ENCODE results near the gene SEMA3A.
"Not testable (repeated sequence)": the region's sequence is repeated elsewhere in the genome, so short reads cannot be mapped to it uniquely, and the experiment has no call there.

Gene SEMA3A

DNA sequence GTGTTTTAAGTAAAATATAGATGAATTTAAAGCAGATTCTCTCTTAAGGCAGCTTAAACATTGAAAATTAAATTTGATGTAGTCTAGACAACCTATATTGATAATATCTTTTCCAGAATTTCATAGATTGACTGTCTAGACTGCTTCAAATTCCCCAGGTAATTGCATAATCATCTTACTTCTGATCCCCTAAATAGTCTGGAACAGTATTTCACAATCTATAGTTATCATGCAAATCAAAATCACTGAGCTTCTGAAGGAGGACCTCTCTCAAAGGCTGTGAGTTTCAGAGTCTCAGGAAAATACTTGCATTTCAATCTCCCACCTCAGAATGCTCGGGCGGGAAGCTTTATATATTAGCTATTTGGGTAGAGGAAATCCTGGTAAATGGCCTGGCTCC lies 87.3 kb downstream of the SEMA3A start:
- no peak for FAIRE-seq

- no peak for FAIRE-seq
These were observed 88.3 kb downstream of the SEMA3A start for GRCh38 chr7:84106291-84106690.

DNA sequence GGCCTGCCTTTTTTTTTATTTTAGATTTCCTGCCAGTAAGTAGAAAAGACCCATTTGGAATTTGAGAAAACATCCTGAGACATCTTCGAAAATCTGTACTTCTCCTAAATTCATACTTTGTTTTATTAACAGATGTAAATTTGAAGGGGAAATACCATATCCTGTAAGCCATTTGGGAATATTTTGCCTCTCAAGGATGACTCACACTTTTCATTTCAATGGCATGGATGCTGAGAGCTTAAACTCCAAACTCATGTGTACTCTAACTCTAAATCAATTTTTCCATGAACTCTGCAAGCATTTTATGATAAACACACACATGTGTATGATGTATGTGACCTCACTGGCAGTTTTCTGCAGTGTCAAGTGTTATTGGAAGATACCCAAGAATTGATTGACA lies 89.0 kb downstream of the SEMA3A start:
- FAIRE-seq, result no peak

DNA sequence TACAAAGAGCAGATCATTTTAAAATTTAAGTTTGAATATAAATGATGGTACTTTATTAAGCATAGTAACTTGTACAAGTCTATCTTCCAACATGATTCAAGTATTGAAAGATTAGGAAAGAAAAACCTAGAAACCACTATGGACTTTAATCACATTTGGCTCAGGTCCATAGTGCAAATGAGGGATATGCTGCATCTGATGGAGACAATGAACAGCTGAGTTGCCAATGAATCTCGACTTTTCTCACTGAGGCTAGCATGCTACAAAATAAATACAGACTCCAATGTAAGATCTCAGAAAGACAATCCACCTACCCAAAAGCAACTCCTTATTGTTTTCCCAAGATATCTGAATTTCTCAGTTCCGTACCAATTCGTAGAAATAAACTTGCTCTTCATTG lies 89.8 kb downstream of the SEMA3A start:
- FAIRE-seq, result no peak

DNA sequence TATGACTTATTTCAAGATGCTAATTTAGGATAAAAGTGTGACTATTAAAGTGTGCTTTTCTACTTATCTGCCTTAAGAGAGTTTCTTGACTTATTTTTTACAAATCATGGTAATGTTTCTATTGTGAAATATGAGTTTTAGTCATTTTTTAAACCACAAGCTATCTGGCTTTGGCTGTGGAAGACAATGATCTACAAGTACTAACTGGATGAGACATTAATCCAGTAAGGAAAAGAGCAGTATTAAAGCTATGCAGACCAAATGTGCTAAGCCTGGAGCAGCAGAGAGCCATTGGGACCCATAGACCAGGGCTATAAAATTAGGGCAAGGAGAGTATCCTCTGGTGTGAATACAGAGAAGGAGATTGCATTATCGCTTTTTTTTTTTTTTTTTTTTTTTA lies 92.4 kb downstream of the SEMA3A start:
- FAIRE-seq, result no peak

DNA sequence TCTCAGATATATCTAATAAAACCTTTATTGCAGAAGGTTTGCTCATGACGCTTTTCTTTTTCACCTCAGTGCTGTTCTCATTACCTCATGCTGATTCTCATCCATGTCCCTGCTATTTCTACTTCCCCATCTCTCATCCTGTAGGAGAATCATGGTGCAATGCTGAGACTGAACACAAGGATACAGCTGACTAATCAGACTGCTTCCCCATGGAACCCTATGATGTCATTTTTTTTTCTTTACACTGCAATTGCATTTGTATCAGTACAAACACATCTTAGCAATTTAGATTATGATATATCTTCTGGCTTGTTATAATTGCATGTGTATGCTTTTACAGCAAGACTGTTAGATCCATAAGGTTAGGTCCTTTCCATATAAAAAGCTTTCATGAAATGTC lies 93.7 kb downstream of the SEMA3A start:
- no peak for FAIRE-seq

- FAIRE-seq, result no peak
These were observed 98.6 kb downstream of the SEMA3A start for GRCh38 chr7:84095971-84096370.

DNA sequence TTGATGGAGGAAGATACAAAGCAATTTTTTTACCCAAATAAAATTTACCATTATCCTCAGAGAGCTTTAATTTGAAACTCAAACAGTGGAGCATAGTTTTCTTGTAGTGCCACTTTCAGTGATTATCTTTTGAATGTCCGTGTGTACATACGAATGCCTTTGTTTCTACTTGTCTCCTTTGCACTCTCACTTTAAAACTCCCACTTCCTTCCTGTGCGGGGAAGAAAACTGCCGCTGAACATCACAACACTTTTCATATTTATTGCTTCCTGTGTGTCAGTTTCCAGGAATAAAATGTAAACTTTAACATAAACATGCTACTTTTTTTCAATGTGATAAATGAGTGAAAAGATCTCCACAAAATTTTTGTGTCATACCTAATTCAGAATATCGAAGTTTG lies 102.4 kb downstream of the SEMA3A start:
- FAIRE-seq, result no peak

DNA sequence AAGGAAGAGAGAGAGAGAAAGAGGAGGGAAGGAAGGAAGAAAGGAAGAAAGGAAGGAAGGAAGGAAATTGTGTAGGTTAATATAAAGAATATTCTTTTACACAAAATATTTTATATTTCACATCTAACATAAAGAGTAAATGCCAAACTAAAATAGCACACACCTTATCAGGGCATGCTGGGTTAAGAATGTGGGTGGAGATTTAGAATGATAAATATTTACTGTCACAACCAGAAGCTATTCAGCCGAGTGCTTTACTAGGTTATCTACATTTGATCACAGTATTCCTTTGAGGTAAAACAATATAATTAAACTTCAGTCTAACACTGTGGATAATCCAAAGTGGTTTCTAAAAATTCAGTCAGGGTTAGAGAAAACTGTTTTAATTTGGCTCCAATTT lies 103.3 kb downstream of the SEMA3A start:
- FAIRE-seq, result no peak

DNA sequence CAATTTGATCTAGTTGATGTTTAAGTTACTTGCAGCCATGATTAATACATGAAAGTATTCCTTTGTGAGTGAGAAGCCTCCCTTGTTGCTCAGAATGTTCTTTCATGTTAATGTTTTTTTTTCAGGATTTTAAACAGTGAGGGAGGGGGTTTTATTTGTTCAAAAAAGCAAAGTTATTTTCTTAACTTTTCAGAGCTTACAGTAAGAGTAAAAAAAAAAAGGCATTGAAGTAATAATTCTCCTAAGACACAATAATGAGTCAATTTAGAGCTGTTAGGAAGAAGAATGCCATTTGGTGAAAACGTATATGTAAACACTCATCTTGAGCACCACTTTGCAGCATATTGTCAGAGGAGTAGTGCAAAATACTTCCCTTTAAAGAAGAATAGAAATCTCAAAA lies 105.8 kb downstream of the SEMA3A start:
- FAIRE-seq, result no peak

GRCh38 chr7:84085998-84086397 lies 108.6 kb downstream of the SEMA3A start:
- FAIRE-seq, result no peak

- no peak for FAIRE-seq
These were observed 109.4 kb downstream of the SEMA3A start for GRCh38 chr7:84085147-84085546.

GRCh38 chr7:84083846-84084245 lies 110.7 kb downstream of the SEMA3A start:
- no peak for FAIRE-seq

DNA sequence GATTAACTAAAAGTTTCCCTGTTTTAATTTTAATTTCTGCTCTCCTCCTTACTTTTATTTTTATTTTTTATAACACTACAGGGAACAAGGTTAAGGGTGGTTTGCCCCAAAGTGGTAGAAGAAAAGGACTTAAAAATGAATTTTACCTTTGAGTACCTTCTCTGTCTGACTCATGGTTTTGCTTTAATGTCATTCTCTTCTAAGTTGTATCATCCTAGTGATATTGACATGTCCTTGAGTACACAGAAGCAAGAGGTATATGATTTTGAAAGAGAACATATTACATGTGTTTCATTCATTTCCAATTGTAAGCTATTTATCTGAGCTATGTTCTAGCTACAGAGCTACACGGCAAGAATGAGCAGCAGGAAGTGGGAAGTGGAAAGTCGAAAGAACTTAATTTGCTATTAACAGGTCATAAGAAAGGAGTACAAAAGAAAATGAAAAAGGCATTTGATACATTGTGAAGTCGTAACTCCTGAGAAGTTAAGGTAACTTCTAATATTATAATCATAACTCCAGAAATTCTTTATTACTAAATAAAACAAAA lies 112.5 kb downstream of the SEMA3A start:
- no peak for FAIRE-seq

GRCh38 chr7:84077336-84077735 lies 117.3 kb downstream of the SEMA3A start:
- FAIRE-seq, result no peak

- FAIRE-seq, result no peak
These were observed 118.4 kb downstream of the SEMA3A start for GRCh38 chr7:84076219-84076618.

DNA sequence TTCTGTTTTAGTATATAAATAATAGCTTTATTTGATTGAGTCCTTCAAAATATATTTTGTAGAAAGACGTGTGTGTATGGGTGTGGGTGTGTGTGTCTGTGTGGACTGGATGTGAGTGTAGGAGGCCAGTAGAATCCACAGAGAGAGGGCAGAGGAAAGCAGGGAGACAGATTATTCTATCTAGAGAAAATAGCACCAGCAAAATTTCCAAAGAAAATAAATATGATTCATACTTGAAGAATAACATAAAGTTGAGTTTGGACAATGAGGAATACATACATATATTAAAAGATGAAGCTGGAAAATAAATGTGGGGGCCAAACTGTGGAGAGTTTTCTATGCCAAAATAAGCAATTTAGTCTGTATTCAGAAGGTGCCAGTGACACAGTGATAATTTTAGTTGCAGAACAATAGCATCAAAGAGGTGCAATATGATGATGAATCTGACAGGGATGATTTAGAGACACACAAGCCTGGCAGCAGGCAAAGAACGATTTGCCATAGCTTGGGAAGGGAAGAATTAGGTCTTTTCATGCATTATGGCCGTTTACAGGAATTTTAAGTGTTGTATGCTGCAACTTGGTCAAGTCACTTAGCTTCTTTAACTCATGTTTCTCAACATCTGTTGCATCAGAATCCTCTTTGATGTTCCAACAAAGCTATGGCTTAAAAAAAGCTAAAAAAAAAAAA lies 121.3 kb downstream of the SEMA3A start:
- FAIRE-seq, result no peak

DNA sequence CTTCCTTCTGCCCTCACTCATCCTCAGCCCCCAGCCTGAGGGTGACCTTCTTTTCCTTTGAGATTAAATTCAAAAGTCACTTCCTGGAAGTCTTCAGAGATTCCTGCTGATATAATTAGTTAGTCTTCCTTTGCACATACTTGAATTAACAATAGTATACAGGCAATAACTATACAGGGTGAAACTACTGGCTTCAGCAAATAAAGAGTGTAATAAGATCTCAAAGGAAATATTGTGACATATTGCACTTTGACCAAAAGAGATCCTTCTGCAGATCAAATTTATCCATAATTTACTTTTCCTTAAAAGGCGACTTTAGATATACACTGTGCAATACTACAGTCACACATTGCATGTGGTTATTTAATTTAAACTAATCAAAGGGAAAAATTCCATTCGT lies 123.8 kb downstream of the SEMA3A start:
- no peak for FAIRE-seq

DNA sequence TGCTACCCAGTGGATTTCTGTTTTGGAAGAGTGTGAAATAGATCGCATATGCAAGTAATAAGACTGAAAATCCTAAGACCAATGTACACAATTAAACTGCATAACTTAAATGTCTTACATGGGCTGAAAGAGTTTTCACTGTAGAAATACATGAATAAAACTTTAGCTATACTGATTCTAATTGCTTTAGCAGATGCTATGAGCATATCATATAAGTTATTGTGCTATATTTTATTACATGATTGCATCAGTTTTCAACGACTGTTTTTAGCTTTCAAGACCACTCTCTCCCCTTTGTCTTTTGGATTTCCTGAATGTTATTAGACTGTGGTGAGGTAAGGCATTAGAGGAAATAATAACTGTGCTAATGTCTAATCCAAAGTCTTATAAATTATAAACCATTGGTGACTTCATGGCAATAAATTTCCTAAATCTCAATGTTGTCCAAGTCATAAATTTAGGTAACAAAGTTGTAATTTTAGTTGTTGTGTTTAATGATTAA lies 124.5 kb downstream of the SEMA3A start:
- no peak for FAIRE-seq

DNA sequence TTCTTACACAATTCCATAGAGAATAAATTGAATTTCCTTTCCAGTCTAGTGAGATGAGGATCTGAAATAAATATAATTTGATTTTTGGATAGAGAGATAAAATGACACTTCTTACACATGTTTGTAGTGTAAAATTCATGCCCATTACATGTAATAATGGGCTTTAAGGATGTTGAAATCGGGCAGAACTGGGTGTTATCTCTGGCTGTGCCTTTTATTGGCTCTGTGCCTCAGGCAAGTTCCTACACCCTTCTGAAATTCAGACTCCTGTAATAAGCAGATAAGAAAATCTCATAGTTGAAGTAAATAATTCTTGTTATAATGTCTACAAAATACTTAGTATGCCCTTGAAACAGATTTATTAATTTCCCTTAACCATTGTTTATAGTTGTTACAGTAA lies 125.6 kb downstream of the SEMA3A start:
- no peak for FAIRE-seq

DNA sequence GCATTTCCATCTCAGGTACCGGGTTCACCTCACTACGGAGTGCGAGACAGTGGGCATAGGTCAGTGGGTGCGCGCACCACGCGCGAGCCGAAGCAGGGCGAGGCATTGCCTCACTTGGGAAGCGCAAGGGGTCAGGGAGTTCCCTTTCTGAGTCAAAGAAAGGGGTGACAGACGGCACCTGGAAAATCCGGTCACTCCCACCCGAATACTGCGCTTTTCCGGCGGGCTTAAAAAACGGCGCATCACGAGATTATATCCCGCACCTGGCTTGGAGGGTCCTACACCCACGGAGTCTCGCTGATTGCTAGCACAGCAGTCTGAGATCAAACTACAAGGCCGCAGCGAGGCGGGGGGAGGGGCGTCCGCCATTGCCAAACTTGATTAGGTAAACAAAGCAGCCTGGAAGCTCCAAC lies 132.1 kb downstream of the SEMA3A start:
- not testable (repeated sequence) for FAIRE-seq

GRCh38 chr7:84060760-84061261 lies 133.8 kb downstream of the SEMA3A start:
- FAIRE-seq, result no peak

- FAIRE-seq, result no peak
These were observed 134.6 kb downstream of the SEMA3A start for GRCh38 chr7:84060000-84060399.

GRCh38 chr7:84058311-84059076 lies 136.1 kb downstream of the SEMA3A start:
- no peak for FAIRE-seq

Measured in A204.1 (cell line).